A549 treated with ZK216348 at 1 μM for 4 hours (cell line): Measurements from ENCODE around the gene SSBP1. TPM values are rescaled to one million over a fixed set of nuclear protein-coding genes. Genes with fewer than 3 reads are reported as not detected.

Experiments
- total RNA-seq: library from RNA; stranded (reverse); fragments of 200-300 nt; extraction: Qiagen RNA extraction; gene quantifications from 5 replicates; pipeline ENCODE4 v1.2.3, GENCODE V29; 2022; ENCODE audit warnings: low read depth

The SSBP1 gene, protein sequence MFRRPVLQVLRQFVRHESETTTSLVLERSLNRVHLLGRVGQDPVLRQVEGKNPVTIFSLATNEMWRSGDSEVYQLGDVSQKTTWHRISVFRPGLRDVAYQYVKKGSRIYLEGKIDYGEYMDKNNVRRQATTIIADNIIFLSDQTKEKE
- 253 to 392 TPM (median 278 TPM) in 5 replicates for total RNA-seq

DNA sequence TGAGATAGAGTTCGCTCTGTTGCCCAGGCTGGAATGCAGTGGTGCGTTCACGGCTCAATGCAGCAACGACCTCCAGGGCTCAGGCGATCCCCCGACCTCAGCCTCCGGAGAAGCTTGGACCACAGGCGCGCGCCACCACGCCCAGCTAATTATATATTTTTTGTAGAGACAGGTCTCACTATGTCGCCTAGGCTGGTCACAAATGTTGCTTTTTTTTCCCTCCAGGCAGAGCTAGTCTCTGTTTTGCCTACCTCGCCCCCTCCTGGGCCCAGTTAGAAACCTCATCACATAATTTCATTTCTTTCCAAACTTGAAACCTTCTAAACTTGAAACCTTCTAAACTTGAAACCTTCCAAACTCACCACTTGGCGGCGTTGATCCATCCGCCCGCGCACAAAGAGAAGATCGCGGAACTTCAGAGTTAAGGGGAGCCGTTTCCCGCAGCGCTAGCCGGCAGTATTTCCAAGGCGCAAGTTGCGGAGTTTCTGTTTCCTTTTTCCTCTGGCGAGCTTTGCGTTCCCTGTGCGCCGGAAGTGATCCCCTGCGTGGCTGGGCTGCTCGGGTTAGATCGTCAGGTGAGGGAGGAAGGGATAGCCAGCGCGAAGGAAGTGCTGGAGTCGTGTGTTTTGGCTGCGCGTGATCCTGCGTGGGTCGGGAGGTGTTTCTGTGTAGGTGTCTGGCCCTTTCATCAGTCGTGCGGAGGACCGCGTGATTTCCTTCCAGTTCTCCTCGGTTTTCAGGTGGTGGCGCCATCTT, at the start of gene SSBP1:
TSS of gene SSBP1 (plus strand) at position 523 of the 756 bp plus-strand sequence. CDS start 809 bp downstream, outside the sequence.

DNA sequence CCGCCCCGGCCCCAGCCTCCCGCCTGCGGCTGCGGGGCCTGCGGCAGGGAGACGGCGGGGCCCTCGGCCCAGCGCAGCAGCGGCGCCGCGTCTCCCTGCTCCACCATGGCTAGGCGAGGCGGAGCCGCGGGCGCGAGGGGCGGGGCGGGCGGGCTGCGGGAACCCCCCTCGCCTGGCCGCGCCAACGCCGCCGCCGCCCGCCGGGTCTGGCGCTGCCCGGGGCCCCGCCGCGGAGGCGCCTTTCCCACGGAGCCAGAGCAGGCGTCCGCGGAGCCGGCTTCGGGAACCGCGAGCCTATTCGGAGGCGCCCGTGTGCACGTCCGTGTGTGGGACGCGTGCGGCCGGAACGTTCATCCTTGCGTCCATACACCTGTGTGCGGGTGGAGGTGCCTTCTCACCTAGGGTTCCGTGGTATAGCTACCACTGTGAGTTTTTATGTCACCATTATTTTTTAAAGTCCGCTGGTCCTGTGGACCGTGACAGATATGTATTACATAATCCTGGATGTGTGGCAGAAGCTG, 36.1 kb upstream of the SSBP1 start, which contains the start of gene DENND11:
TSS of gene DENND11 (minus strand) at position 120 of the 521 bp plus-strand sequence. CDS start at position 107, 13 bp downstream.

DNA sequence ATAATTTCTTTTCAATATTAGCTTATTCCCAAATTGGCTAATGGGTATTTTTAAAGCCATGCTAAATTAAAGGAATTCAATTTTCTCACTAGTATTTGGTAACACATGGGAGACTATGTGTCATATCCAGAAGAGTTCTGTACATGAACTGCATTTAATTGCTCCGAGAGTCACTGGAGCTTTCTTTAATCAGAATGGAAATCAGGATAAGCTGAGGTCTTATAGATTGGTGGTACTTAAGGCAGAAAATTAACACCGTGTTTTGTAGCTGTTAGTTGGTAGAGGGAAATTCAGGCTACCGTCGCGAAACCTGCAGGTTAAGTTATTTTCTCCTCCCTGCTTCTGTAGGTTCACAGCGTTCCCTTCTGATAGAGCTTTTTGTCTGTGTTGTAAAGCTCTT, 29.8 kb upstream of the SSBP1 start, which contains the start of gene WEE2:
TSS of gene WEE2 (plus strand) at position 3 of the 400 bp plus-strand sequence. CDS start 406 bp downstream, outside the sequence.

DNA sequence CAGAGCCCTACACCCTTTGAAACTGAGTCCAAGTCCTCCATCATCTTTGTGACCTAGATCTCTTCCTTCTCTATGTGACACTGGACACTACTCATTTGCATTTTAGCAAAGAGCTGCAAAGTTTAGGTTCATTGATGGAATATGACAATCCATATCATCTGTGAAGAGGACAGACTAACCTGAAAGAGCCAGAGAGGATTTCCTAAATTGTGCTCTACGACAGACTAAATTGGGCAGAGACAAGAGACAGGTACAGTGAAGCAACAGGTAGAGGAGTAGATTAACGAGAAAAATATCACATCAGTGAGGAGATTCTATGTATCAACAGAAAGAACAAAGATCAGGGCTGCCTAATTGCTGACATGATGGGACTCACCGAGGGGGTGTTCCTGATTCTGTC, 25.6 kb downstream of the SSBP1 start, which contains the start of gene TAS2R3:
TSS of gene TAS2R3 (plus strand) at position 301 of the 400 bp plus-strand sequence. CDS start at position 363, 62 bp downstream.

DNA sequence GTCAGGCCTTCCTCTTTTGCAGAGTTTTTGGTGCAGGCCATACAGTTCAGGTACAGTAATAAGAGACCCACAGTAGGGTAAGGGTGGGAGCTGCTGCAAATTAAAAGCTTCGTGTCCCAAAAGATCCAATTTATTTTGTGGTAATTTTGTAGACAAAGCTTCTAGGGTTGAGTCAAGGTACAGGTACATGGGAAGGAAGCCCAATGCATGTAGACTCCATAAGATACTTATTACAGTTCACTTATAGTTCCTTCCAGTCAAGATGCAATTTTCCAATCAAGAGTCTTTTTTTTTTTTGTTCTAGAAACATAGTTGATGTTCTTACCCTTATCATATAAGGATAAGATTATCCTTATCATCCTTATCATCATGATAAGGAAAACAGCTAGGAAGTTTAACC, 38.2 kb downstream of the SSBP1 start, which contains the start of gene TAS2R4:
TSS of gene TAS2R4 (plus strand) at position 301 of the 400 bp plus-strand sequence. CDS start 1,815 bp downstream, outside the sequence.

DNA sequence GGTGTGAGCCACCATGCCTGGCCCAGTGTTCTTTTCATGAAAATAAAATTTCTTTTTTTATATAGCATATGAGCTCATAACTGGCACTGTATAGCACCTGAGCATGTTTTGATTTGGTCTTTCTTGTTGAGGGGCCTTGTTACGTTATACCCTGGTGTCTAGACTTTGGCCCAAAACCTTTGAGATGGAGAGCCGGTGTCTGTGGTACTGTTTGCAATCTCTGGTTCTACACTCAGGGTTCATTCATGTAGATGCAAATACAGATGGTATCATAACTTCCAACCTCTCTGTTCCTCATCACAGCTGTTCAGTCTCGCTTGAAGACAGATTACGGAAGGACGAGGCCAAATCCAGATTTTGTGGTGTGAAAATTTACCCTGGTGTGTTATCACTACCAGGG, 51.8 kb downstream of the SSBP1 start, which contains the start of gene TAS2R5:
TSS of gene TAS2R5 (plus strand) at position 301 of the 400 bp plus-strand sequence. CDS start 145 bp downstream, outside the sequence.

Other genes with a start within 250 kb of the SSBP1 start
- gene AGK, start 186.9 kb upstream of the SSBP1 start, total RNA-seq, result 27.1 to 39.4 TPM (median 29.1 TPM) in 5 replicates
- gene DENND11, start 36.2 kb upstream of the SSBP1 start, total RNA-seq, result 4.9 to 7.3 TPM (median 6.6 TPM) in 5 replicates
- not detected in 5 replicates for gene WEE2, start 30.0 kb upstream of the SSBP1 start, total RNA-seq
- not detected in 5 replicates for gene TAS2R3, start 25.7 kb downstream of the SSBP1 start, total RNA-seq
- 0.11 to 0.20 TPM (median 0.18 TPM) in 5 replicates for gene TAS2R4, start 38.3 kb downstream of the SSBP1 start, total RNA-seq
- gene TAS2R5, start 51.9 kb downstream of the SSBP1 start, total RNA-seq, result 0.33 to 0.65 TPM (median 0.47 TPM) in 4 of 5 replicates, not detected in the other
- gene PRSS37, start 103.1 kb downstream of the SSBP1 start, total RNA-seq, result not detected in 5 replicates
- gene OR9A4, start 178.0 kb downstream of the SSBP1 start, total RNA-seq, result not detected in 5 replicates
- gene CLEC5A, start 208.6 kb downstream of the SSBP1 start, total RNA-seq, result not detected in 5 replicates
- not detected in 5 replicates for gene TAS2R38, start 235.4 kb downstream of the SSBP1 start, total RNA-seq